ENCODE results near the gene RAPGEF5. TPM values are rescaled to one million over a fixed set of nuclear protein-coding genes. Genes with fewer than 3 reads are reported as not detected.
A peak's percentile ranks its signal among the peaks of the same experiment; 100 is the strongest.

The RAPGEF5 gene
- total RNA-seq (2014; rRNA removed; shearing (Covaris generic)): 2.9 and 3.6 TPM in 2 replicates

GRCh38 chr7:22356701-22357310 is at the start of gene RAPGEF5:
Gene RAPGEF5 (minus strand): TSS chr7:22357154. CDS start chr7:22357060, 94 bp downstream.
- DNase-seq (ENCODE audit: low read depth): peak; percentile 32

- no peak for DNase-seq (ENCODE audit: low read depth)
These were observed 49.8 kb upstream of the RAPGEF5 start for GRCh38 chr7:22406715-22407114.

DNA sequence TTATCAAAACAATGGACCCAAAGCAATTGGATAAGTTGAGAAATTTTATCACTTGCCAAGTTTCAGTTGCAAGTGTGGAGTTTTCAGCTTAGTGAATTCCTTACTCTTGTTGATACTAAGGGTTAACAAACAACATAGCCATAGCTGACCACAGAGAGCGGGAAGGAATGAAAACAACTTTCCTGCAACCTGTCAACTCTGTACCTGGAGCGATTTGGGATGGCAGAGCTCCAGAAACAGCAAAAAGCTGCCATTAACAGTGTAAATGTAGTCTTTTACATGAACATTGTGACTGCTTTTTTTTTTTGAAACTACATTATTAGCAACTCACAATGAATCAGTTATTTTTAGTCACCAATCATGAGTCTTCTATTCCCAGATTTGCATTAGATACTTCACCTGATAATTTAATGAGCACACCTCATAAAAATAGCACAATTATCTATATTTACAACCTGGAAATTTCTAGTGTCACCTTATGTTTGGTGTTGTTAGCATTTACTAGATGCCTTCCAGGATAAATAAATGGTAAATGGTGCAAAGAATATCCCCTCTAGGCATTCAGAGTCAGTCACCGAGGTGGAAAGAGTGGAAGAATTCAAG is 47.6 kb upstream of the RAPGEF5 start:
- no peak for DNase-seq (ENCODE audit: low read depth)

DNA sequence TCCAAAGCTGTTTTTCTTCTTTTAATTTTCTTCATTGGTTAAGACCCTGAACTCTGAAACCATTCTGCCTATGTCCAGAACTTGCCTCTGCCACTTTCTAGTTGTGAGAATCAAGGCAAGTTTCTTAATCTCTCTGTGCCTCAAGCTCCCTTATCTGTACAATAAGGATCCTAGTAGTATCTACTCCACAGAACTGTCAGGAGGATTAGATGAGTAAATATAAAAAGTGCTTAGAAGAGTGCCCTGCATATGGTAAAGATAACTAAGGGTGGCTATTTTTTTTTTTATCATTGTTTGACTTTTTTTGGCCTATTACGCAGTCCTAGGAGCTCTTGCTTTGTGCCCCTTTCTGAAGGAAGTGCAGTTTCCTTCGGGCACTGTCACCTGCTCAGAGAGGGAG is 46.4 kb upstream of the RAPGEF5 start:
- DNase-seq (ENCODE audit: low read depth): no peak

GRCh38 chr7:22402250-22402649 is 45.3 kb upstream of the RAPGEF5 start:
- peak; percentile 31 for DNase-seq (ENCODE audit: low read depth)

DNA sequence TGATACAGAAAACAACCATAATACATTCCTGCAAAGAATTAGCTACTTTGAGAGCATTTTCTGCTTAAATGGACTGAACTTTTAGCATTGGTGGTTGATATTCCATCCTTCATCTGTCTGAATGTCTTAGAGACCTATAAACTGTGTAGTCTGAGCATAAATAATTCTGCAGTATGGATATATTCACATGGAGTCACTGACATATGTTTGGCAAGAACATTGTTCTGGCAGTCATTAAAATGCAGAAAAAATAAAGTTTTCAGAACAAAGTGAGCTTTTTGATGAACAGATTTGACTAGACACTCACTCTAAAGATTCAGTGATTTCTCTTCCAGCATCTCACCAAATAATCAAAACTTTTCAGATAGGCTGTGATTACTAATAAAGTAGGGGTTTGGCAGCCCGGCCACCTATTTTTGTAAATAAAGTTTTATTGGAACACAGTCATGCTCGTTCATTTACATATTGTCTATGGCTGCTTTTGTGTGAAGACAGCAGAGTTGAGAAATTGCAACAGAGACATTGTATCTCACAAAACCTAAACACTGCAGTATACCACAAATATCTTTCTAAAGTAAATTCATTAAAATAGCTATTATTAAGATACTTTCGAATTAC is 44.1 kb upstream of the RAPGEF5 start:
- no peak for DNase-seq (ENCODE audit: low read depth)

GRCh38 chr7:22400150-22400814 is 43.3 kb upstream of the RAPGEF5 start:
- DNase-seq (ENCODE audit: low read depth): no peak

DNA sequence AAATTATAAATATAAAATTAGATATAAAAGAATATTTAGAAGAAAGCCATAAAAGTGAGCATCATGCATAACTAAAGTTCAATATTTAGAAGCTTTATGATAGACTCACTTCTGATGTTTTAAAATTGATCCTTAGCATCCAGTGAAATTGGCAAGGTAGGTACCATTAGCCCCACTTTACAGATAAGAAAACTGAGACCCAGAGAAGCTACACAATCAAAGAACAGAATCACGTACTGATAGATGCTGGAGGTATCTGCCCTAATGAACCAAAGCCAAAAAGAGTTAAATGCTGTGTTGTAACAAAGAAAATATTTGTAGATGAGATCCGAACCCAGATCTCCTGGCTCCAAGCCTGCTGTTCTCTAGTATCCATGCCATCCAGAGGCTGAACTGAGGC is 42.6 kb upstream of the RAPGEF5 start:
- no peak for DNase-seq (ENCODE audit: low read depth)

DNA sequence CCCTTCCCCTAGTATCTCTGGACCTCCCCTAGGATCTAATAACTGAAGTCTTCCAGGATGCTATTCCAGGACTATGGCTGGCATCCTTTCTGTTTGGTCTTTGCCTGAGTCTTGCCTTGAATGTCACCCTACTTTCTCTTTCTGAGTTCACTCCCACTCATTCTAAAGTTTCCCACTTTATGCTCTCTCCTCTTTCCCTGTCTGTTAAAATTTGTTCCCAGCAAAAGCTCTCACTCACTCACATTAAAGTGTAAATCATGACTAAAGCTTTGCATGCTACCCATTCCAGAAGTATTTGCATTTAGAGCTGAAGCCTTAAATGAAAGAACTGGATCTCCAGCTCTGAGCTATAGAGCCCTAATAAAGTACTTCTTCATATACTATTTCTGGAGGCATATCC is 42.1 kb upstream of the RAPGEF5 start:
- DNase-seq (ENCODE audit: low read depth): no peak

GRCh38 chr7:22397981-22398380 is 41.0 kb upstream of the RAPGEF5 start:
- DNase-seq (ENCODE audit: low read depth): peak; percentile 25

DNA sequence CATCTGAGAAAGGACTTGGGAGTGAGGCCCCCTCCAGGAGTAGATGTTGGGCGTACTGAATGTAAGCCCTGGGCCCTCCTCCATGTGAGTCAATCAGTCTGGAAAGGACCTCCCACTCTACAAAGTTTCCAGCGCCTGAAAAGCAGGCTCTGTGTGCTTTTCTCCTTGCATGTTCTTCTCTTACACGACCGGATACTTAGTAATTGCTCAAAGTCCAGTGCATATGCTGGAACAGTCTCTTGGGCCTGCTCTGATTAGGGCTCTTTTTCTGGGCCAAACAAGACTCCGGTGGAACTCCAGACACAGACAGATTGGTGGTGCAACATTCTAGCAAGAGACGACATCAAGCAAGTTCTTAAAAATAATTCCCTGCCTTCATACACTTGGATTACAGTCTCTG is 38.3 kb upstream of the RAPGEF5 start:
- no peak for DNase-seq (ENCODE audit: low read depth)

DNA sequence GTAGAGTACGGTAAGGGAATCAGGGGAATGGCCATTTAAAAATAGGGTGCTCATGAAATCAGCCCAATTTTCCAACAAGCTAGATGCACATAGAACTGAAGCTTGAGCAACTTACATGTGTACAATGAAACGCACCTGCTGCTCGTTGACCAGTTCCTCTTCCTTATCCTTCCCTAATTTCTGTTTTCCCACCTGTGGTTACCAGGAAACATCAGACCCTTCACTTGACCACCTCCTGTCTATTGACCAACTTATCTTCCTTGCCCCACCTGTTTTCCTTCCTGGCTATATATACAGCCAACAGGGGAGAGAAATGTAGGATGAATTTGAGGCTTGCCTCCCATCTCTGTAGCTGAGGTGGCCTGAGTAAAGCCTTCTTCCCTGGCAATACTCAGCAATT is 37.8 kb upstream of the RAPGEF5 start:
- no peak for DNase-seq (ENCODE audit: low read depth)

DNA sequence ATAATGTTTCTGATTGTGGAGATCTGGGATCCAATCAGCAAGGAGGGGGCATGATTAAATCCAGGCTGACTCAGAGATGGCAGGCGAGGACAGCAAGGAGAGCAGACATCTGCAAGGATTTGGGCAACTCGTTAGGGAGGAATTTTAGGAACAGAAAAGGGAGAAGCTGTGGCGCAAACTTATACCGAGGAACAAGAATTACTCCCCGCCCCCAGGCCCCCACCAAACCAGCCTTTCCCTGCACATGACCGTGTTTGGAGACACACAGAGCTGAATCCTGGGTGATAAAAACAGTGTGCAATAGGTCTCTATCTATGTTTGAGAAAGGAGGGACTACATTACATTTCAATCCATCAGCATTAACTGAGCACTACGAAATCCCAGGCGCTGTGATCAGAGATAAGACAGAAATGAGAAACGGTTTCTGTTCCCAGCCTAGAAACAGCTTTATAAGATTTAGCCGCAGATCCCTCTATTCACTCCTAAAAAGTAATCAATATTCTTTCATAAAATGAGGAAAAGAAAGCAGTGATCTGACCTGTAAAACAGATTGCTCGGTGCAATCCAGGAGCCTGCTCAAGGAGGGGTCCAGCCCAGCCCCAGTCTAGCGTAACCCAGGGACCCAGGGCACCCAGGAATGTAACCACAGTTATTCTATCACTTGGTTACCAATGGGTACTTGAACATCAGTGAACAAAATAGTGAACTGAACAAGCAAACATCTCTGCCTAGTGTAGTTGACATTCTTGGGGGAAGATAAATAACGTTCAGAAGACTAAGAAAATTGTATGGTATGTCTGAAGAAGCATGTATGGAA is 37.2 kb upstream of the RAPGEF5 start:
- peak; percentile 33 for DNase-seq (ENCODE audit: low read depth)

GRCh38 chr7:22390516-22390915 is 33.6 kb upstream of the RAPGEF5 start:
- DNase-seq (ENCODE audit: low read depth): no peak

- no peak for DNase-seq (ENCODE audit: low read depth)
These were observed 32.9 kb upstream of the RAPGEF5 start for GRCh38 chr7:22389892-22390291.

DNA sequence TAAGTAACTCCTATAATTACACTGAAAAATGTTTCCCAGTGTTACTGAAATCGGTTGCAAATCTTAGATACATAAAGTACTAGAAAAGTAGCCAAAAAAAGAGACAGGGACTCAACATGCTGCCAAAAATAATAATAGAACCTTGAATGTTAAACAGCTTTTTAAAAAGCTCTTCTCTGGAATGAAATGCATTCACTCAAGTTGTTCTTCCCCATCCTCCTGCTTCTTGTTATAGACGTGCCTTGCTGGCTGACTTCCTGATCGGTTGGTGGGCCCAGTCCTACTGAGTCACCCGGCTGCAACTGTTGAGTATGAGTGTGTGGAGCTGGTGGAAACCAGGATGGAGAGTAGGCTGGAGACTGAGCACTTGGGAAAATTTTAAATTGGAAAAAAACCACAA is 30.6 kb upstream of the RAPGEF5 start:
- peak; percentile 18 for DNase-seq (ENCODE audit: low read depth)

DNA sequence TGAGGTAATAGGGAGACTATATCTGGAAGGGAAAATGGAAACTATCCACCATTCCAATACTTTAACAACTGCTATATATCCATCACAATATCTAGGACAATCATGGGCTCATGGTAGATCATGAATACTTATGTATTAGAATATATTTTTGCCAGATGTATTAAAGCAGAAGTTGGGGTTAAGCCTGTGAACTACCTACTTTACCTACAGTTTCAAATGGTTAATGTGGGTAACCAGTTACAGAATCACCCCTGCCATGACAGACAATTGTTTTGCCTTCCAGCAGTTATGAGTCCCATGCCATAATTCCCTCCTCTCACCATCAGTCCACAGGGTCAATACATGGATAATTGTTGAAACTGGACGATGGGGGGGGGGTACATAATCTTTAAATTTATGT is 29.9 kb upstream of the RAPGEF5 start:
- no peak for DNase-seq (ENCODE audit: low read depth)

DNA sequence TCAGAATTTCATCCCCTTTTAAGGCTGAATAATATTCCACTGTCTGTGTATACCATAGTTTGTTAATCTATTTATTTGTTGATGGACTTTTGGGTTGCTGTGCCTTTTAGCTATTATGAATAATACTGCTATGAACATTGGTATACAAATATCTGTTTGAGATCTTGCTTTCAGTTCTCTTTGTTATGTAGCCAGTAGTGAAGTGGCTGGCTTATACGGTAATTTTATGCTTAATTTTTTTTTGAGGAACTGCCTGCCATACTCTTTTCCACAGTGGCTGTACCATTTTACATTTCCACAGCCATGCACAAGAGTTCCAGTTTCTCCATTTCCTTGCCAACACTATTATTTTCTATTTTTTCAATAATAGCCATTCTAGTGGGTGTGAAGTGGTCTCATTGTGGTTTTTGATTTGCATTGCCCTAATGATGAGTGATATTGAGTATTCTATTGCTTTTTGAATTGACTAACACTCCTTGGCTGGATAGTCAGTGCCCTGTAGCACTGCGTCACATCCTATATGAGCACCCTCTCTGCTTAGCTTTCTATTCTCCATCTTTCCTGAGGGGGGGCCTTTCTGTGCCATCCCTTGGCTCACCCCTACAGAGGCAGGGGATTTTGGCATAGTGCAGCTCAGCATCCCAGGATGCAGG is 29.4 kb upstream of the RAPGEF5 start:
- no peak for DNase-seq (ENCODE audit: low read depth)

DNA sequence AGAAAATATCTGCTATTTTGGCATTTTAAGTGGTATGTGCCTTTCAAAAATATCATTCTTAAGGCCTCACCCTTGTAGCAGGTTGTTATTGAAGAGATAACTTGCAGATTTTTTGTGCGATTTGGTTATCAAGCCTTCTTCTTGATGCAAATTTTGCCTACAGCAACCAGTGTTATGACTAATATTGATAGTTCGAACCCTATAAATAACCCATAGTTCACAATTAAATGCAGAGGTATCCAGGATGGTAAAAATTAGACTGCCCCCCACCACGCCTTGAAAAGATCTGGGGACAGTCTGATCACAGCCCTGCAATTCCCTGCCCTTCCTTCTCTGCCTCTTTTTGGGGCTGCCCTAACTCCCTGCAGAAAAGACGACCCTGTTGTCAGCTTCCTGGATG is 28.4 kb upstream of the RAPGEF5 start:
- DNase-seq (ENCODE audit: low read depth): no peak

- DNase-seq (ENCODE audit: low read depth): no peak
These were observed 23.4 kb upstream of the RAPGEF5 start for GRCh38 chr7:22380333-22380732.

GRCh38 chr7:22378199-22378980 is 21.4 kb upstream of the RAPGEF5 start:
- no peak for DNase-seq (ENCODE audit: low read depth)

All from RPMI7951 (cell line).